ENCODE measurements around the gene PDCL2.

DNA sequence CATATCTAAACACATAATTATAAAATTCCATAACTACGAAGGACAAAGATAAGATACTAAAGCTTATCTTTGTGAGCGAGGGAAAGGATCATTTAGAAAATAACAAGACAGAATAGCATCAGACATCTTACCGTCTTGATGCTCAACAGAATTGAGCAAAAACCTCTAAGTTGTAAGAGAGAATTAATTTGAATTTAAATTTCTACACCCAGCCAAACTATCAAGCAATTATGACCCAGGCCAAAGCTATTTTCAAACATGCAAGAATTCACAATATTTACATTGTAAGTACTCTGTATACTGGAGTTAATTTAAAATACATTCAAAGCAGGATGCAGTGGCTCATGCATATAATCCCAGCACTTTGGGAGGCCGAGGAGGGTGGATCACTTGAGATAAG lies 61.9 kb downstream of the PDCL2 start:
- TF ChIP-seq, protein P1, sequence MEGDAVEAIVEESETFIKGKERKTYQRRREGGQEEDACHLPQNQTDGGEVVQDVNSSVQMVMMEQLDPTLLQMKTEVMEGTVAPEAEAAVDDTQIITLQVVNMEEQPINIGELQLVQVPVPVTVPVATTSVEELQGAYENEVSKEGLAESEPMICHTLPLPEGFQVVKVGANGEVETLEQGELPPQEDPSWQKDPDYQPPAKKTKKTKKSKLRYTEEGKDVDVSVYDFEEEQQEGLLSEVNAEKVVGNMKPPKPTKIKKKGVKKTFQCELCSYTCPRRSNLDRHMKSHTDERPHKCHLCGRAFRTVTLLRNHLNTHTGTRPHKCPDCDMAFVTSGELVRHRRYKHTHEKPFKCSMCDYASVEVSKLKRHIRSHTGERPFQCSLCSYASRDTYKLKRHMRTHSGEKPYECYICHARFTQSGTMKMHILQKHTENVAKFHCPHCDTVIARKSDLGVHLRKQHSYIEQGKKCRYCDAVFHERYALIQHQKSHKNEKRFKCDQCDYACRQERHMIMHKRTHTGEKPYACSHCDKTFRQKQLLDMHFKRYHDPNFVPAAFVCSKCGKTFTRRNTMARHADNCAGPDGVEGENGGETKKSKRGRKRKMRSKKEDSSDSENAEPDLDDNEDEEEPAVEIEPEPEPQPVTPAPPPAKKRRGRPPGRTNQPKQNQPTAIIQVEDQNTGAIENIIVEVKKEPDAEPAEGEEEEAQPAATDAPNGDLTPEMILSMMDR (conservative IDR thresholded peaks at IDR 0.05; ENCODE audit: low read length): no peak
- no peak for TF ChIP-seq EZH2phosphoT487 (IDR thresholded peaks at IDR 0.05; ENCODE audit: borderline replicate concordance)

Measured in Loucy (cell line).